LHCN-M2 (cell line): ENCODE data around the gene BNC2. TPM values are rescaled to one million over a fixed set of nuclear protein-coding genes. Genes with fewer than 3 reads are reported as not detected.

Source experiments
- DNase-seq: peaks from one replicate; pipeline ENCODE4 v3.0.0-alpha.2; 2012; ENCODE audit warnings: low read depth
- total RNA-seq: library from RNA; depleted of rRNA; stranded (reverse); fragments of >200 nt; gene quantifications from 2 replicates; pipeline ENCODE4 v1.2.3, GENCODE V29; 2014

The BNC2 gene
- total RNA-seq, 1 experiment from 2014 or later, result 23.8 TPM

DNA sequence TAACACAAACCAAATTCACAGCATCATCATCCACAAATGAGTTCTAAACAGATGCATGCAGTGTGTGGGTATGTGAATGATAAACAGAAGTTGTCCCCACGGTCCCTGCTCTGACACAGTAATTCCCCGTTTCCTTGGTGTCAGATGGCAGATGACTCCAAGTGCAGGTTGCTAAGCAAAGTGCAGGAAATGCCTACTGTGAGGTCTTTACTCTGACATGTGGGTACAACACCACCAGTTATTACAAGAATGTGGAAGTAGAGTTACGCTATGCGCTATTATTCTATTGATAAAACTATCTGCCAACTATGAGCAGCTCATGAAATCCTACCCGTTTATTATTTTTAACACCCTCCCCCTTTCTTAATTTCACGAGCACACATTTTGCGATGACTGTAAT lies 448.9 kb downstream of the BNC2 start:
- no peak for DNase-seq

GRCh38 chr9:16419124-16419523 lies 451.3 kb downstream of the BNC2 start:
- DNase-seq, result no peak

GRCh38 chr9:16418721-16419120 lies 451.7 kb downstream of the BNC2 start:
- DNase-seq, result no peak

GRCh38 chr9:16417749-16418148 lies 452.7 kb downstream of the BNC2 start:
- peak; percentile 68 for DNase-seq

DNA sequence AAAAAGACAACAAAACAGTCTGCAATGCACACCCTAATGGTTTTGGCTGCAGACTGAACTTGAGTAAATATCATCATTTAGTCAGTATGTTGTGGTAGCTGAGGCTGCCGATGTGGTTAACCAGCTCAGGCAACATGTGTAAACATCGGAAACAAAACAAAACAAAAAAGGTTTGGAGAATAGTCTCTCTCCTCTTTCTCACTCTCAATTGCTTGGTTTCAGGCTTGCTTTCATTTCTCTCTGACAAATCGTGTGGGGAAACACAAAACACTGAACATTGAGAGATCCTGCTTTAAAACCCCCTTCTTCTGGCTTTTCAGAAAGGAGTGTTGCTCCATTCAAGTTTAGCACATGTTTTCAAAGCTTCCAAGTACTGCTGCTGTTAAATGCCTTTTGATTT lies 453.3 kb downstream of the BNC2 start:
- DNase-seq, result peak; percentile 93

DNA sequence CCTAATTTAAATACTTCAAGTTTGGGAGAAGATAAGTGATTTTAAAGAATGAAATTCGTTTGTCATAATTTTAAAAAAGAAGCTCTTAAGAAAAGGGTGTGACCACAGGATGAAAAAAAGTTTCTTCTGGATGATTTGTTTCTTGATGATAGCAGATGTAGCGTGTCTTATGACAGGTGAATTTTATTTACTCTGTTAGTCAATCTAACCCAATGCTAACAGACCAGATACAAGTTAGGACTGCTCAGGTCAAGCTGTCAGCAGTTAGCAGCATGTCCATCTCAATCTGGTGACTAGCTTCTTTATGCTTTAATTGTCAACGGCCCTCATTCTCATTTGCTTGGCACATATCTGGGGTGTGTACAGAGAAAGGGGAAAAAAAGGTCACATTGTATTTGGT lies 456.0 kb downstream of the BNC2 start:
- no peak for DNase-seq

- DNase-seq, result peak; percentile 72
Measured at GRCh38 chr9:16413509-16414016, 456.9 kb downstream of the BNC2 start.

DNA sequence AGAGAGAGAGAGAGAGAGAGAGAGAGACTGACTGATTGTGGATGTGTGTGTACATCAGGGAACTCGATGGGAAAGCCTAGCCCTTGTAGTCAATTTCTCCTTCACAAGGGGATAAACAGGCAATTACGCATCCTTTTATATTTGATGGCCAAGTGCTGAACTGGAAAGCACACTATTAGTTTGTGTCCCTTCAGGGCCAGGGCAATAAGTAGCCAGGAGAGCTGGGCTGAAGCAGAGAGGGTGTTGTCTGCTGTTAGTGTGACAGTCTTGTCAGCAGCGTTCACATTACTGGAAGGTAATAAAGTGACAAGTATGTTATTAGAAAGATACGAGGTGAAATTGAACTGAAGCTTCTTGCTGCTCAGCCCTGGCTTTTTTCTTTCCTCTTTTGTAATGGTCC lies 457.7 kb downstream of the BNC2 start:
- DNase-seq, result no peak

GRCh38 chr9:16411311-16411710 lies 459.2 kb downstream of the BNC2 start:
- DNase-seq, result no peak

DNA sequence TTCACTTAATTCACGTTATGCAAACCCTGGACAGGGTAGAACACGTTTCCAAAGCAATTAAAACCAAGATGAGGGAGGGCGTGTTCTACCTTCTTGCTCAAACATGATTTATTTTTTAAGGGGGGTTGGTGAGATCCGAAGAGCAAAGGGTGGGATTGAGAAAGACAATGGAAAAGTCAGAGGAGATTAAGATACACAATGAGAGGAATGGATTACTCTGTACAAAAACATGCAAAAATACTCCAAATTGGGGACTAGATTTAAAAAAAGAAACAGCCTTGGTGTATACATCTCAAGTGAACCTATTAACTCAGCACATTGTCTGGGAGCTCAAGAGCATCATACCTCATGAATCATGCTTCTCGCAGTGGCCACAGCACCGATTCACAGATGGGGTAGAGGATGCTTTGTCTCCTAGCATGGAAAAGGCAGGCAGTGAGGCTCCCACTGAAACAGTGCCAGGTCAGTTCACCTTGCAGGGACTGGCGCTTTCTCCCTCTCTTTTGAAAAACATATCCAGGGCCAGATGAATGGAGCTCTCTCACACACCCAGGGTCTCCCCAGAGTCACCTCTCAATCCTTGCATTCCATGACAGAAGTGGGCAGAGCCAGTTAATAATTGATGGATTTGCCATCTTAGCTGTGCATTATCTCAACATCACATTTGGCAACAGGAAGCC lies 459.7 kb downstream of the BNC2 start:
- DNase-seq, result peak; percentile 51

- DNase-seq, result no peak
Measured at GRCh38 chr9:16407617-16408016, 462.9 kb downstream of the BNC2 start.

- no peak for DNase-seq
Measured at GRCh38 chr9:16406526-16407225, 463.8 kb downstream of the BNC2 start.

DNA sequence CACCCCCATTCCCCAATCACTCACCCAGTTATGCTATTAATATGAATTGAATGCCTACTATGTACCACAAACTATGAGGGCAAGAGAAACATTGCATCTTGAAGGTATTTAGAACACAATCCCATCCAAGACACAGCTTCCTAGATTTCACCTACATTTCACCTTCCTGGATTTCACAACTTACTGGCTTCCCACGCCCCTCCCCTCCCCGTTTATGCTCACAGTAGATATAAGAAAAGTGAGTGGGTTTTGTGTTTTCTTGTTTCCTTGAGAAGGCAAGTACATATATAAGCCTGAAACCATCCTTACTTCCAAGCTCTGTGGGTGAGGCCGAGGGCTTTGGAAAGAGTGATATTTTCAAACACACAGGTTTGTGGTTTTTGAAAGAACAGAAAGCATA lies 465.0 kb downstream of the BNC2 start:
- no peak for DNase-seq

GRCh38 chr9:16401701-16402100 lies 468.8 kb downstream of the BNC2 start:
- DNase-seq, result no peak

- no peak for DNase-seq
Measured at GRCh38 chr9:16398691-16399090, 471.8 kb downstream of the BNC2 start.

- peak; percentile 81 for DNase-seq
Measured at GRCh38 chr9:16396389-16396788, 474.1 kb downstream of the BNC2 start.

DNA sequence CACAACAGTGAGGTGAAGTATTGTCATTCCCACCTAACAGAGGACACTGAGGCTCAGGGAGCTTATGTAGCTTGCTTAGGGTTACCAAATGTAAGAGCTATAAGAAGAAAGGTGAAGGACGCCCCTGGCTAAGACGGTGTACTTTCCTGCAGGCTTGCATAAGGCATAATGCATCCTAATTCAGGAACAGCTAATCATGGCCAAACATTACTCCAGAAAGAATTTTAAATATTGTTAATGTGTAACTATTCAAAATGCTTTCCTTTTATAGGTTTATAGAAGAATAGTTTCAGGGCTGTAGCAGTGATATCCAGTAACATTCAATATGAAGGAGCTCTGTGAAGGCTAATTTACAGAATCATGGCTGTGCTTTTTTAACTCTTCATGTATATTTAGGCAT lies 479.1 kb downstream of the BNC2 start:
- no peak for DNase-seq

- DNase-seq, result peak; percentile 19
Measured at GRCh38 chr9:16387382-16387781, 483.1 kb downstream of the BNC2 start.

DNA sequence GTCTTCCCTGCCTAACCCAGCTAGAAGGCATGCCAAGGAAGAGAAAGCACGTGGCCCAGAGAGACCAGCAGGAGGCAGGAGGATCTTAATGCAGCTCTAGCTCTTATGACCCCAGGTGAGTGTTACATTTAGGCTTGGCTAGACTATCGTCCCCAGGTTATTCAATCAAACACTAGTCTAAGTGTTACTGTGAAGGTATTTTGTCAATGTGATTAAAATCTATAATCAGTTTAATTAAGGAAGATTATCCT lies 483.7 kb downstream of the BNC2 start:
- DNase-seq, result no peak

- DNase-seq, result peak; percentile 38
Measured at GRCh38 chr9:16386007-16386826, 484.3 kb downstream of the BNC2 start.

DNA sequence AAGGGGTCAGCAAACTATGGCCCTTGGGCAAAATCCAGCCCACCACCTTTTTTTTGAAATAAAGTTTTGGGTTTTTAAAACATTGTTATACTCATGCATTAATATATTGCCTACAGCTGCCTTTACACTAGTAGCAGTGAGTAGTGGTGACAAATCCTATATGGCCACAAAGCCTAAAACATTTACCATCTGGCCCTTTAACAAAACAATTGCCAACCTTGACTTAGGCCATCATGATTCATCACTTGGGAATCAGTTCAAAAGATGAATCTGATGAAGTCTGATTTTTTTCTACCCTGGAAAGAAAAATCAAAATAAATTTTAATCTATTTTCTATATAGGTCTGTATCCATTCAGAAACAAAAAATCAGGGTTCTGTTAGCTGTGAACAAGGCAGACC lies 484.9 kb downstream of the BNC2 start:
- DNase-seq, result peak; percentile 78

DNA sequence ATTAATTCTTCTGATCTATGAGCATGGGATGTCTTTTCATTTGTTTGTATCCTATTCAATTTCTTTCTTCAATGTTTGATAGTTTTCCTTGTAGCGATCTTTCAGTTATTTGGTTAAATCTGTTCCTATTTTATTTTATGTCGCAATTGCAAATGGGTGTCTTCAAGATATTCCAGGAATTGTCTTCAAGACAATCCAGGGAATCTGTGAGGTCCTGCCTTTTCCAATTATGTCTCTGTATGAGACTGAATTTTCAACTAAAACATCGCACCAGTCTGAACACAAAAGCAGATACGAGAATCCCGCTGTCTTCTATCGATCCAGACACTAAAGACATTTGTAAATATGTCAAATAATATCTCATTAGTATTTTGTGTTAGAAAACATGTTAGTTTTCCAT lies 485.5 kb downstream of the BNC2 start:
- no peak for DNase-seq

DNA sequence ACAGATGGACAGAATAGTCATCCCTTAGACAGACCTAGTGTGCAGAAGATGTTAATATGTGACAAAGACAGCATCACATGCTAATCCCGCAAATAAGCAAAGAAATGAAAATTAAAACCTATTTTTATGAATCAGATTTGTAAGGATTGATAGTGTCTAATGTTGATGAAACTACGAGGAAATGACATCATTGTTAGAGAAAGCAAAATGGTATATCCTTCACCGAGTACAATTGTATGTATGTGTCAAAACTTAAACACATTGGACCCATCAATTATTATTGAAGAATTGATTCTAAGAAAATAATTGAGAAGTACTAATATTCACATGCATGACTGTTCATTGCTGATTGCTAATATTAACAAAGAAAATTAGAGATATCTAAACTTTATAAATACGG lies 493.2 kb downstream of the BNC2 start:
- DNase-seq, result no peak
